ENCODE data around the gene LMNA.

DNA sequence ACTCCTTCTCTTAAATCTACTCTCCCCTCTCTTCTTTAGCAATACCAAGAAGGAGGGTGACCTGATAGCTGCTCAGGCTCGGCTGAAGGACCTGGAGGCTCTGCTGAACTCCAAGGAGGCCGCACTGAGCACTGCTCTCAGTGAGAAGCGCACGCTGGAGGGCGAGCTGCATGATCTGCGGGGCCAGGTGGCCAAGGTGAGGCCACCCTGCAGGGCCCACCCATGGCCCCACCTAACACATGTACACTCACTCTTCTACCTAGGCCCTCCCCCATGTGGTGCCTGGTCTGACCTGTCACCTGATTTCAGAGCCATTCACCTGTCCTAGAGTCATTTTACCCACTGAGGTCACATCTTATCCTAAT lies 16.0 kb downstream of the LMNA start:
- TF ChIP-seq, protein P1, sequence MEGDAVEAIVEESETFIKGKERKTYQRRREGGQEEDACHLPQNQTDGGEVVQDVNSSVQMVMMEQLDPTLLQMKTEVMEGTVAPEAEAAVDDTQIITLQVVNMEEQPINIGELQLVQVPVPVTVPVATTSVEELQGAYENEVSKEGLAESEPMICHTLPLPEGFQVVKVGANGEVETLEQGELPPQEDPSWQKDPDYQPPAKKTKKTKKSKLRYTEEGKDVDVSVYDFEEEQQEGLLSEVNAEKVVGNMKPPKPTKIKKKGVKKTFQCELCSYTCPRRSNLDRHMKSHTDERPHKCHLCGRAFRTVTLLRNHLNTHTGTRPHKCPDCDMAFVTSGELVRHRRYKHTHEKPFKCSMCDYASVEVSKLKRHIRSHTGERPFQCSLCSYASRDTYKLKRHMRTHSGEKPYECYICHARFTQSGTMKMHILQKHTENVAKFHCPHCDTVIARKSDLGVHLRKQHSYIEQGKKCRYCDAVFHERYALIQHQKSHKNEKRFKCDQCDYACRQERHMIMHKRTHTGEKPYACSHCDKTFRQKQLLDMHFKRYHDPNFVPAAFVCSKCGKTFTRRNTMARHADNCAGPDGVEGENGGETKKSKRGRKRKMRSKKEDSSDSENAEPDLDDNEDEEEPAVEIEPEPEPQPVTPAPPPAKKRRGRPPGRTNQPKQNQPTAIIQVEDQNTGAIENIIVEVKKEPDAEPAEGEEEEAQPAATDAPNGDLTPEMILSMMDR (conservative IDR thresholded peaks at IDR 0.05 in 1 of 2, IDR thresholded peaks at IDR 0.05 in 1 of 2; ENCODE audit: extremely low read depth in 1 of 2, insufficient read depth in 1 of 2, low read depth in 1 of 2, low read length in 2 of 2) = no peak
- TF ChIP-seq EZH2 (IDR thresholded peaks at IDR 0.05; ENCODE audit: borderline replicate concordance, low read length) = no peak

Measured in mammary epithelial cell (primary cell).